ENCODE measurements around the gene PRKN.

PRKN gene

DNA sequence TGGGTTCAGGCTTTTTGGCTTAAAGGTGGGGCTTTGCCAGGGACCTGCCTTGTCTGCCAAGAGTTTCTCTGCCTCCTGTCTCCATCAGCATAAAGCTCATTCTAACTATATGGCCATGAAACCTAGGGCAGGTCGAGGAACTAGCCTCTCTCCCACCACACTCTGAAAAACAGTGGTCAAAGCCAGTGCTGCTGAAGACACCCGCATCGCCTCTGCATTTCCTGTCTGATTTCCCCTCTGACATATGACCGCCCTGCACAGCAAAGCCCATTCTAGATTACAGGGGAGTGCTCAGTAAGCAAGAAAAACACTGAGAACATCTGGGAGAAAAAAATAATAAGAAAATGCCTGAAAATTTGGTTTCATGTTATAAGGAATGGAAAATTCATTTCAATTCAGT, 573.6 kb downstream of the PRKN start:
- no peak for DNase-seq (ENCODE audit: low read depth)
- TF ChIP-seq, protein P1, sequence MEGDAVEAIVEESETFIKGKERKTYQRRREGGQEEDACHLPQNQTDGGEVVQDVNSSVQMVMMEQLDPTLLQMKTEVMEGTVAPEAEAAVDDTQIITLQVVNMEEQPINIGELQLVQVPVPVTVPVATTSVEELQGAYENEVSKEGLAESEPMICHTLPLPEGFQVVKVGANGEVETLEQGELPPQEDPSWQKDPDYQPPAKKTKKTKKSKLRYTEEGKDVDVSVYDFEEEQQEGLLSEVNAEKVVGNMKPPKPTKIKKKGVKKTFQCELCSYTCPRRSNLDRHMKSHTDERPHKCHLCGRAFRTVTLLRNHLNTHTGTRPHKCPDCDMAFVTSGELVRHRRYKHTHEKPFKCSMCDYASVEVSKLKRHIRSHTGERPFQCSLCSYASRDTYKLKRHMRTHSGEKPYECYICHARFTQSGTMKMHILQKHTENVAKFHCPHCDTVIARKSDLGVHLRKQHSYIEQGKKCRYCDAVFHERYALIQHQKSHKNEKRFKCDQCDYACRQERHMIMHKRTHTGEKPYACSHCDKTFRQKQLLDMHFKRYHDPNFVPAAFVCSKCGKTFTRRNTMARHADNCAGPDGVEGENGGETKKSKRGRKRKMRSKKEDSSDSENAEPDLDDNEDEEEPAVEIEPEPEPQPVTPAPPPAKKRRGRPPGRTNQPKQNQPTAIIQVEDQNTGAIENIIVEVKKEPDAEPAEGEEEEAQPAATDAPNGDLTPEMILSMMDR (IDR thresholded peaks at IDR 0.05; ENCODE audit: insufficient read depth, low read depth, low read length, missing control alignments): no peak
- H3K4me3 ChIP-seq (ENCODE audit: low read length): no peak overlapping the region

DNA sequence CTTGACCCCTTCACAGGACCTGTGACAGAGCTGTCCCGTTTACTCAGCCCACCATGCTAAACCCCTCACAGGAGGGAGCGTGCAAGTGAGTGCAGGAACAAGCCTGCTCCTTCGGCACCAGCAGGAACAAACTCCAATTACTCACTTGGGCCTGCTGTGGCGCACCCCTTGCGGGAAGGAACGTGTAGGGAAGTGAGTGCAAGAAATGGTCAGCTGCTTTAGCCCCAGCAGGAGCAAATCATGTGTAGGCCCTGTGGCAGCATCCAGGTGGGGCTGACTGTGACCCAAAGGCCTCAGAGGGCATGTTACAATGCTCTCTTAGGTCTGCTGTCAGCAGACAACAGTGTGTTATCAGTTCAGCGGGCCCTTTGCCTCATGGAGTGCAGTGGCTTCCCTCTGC, 574.4 kb downstream of the PRKN start:
- no peak overlapping the region for H3K4me3 ChIP-seq (ENCODE audit: low read length)
- no peak for DNase-seq (ENCODE audit: low read depth)
- TF ChIP-seq, protein P1 (IDR thresholded peaks at IDR 0.05; ENCODE audit: insufficient read depth, low read depth, low read length, missing control alignments): no peak

DNA sequence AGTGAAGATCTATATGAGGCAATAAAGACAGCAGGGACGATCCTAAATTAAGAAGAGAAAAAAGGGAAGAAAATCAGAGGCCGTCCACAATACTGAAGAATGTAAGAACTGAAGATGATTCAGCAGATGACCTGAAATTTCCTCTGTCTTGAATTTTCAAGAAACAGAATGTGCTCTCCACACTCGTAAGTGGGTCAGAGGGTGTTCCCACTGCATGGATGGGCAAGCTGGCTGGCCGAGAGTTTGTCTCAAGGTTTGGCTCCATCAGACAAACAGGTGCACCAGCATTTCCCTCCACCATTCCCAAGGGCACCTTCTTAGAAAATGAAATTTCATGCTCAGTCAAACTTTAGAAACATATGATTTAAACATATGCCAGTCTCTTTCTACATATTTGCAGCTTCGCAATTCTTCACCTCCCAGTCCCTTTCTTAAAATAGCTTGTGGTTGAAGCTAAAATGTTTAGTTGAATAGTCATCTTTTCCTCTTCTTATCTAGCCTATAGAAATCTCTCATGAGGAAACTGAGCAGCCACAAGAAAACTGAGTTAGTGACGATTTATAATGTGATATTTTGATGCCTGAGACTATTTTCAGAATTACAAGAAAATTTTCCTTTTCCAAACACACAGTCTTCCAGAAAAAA, 576.4 kb downstream of the PRKN start:
- DNase-seq (ENCODE audit: low read depth): no peak
- TF ChIP-seq, protein P1 (IDR thresholded peaks at IDR 0.05; ENCODE audit: insufficient read depth, low read depth, low read length, missing control alignments): no peak
- H3K4me3 ChIP-seq (ENCODE audit: low read length): no peak overlapping the region

DNA sequence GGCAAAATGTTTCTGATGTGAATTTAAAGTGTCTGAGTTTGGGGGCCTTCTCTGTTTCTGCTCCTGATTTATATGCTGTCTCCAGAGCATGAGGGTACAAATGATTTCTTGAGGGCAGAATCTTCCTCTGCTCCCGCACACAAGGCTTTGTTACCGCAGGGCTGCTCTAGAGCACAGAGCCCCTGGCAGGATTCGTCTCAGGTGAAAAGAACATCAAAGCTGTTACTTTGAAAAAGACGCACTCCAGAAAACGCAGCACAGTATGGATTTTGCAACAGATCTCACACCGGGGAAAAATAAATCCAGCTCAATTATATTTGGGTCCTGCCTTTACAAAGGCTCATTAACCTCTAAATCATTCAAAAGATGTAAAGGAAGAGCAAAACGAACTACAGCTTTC, 577.3 kb downstream of the PRKN start:
- H3K4me3 ChIP-seq (ENCODE audit: low read length): no peak overlapping the region
- no peak for DNase-seq (ENCODE audit: low read depth)
- TF ChIP-seq, protein P1 (IDR thresholded peaks at IDR 0.05; ENCODE audit: insufficient read depth, low read depth, low read length, missing control alignments): no peak

DNA sequence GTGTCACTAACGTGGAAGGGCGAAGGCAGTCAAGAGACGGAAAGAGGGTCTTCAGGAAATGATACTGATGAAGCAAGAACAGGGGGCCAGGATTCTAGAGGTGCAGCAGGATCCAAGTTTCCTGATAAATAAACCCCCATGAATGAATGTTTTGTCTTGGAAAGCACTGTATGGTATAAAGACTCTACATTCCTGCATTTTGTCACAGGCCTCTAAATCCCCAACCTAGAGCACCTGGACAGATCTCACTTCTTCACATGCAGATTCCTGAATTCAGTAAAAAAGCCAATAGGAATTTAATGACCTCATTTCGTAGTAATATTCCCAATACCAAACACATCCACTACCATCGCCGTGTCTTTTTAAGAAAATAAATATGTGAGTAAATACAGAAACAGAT, 577.8 kb downstream of the PRKN start:
- TF ChIP-seq, protein P1 (IDR thresholded peaks at IDR 0.05; ENCODE audit: insufficient read depth, low read depth, low read length, missing control alignments): no peak
- no peak overlapping the region for H3K4me3 ChIP-seq (ENCODE audit: low read length)
- no peak for DNase-seq (ENCODE audit: low read depth)

DNA sequence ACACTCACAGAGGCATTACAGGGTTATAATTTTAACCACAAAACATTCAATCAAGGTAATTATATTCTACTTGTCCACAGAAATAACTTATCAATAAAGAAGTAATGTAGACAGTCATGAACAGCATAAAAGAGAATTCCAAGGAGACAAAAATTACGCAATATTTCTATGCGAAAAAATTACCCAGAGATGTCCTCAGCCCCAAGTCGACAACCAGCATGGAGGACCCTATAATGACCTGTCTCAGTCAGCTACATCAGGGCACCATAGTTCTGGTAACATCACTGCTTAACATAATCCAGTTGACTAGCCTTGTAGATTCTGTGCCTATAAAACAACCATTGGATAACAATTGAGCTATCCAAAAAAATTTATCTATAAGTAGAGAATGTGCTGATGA, 579.8 kb downstream of the PRKN start:
- H3K4me3 ChIP-seq (ENCODE audit: low read length): no peak overlapping the region
- TF ChIP-seq, protein P1 (IDR thresholded peaks at IDR 0.05; ENCODE audit: insufficient read depth, low read depth, low read length, missing control alignments): no peak
- no peak for DNase-seq (ENCODE audit: low read depth)

DNA sequence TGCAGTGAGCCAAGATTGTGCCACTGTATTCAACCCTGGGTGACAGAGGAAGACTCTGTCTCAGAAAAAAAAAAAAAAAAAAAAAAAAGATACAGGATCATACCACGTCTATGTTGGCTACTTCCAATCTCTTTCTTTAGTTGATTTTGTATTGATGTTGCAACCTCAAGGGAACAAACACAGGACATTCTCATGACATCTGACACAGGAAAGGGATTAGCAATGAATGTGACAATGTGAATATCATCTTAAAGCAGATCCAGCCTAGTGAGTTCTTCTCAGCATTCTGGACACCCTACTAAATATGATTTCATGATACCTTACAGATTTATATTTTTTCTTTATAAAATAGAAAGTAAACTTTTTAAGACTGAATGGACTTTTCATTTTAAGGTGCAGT, 580.3 kb downstream of the PRKN start:
- TF ChIP-seq, protein P1 (IDR thresholded peaks at IDR 0.05; ENCODE audit: insufficient read depth, low read depth, low read length, missing control alignments): no peak
- no peak for DNase-seq (ENCODE audit: low read depth)
- no peak overlapping the region for H3K4me3 ChIP-seq (ENCODE audit: low read length)

All from epithelial cell of esophagus (primary cell).